ENCODE results near the gene PRM1. TPM values are rescaled to one million over a fixed set of nuclear protein-coding genes. Genes with fewer than 3 reads are reported as not detected.

PRM1 gene
- total RNA-seq, 1 donor: not detected

- no peak for DNase-seq (ENCODE audit: low read depth)
- no peak overlapping the region for H3K4me3 ChIP-seq (ENCODE audit: low read depth, low read length)
- no peak for TF ChIP-seq CTCF (IDR thresholded peaks at IDR 0.05; ENCODE audit: insufficient read depth, low read depth, low read length)
Observed at GRCh38 chr16:11270602-11271162, 10.4 kb downstream of the PRM1 start.

- no peak for DNase-seq (ENCODE audit: low read depth)
- no peak within 1 kb of the TSS for H3K4me3 ChIP-seq (ENCODE audit: low read depth, low read length)
- no peak for TF ChIP-seq CTCF (IDR thresholded peaks at IDR 0.05; ENCODE audit: insufficient read depth, low read depth, low read length)
Observed at GRCh38 chr16:11268921-11269375, 12.2 kb downstream of the PRM1 start, which contains the start of gene TNP2. TSS of gene TNP2 (minus strand) at chr16:11269325. CDS start at chr16:11269262, 63 bp downstream.

GRCh38 chr16:11265124-11265523, 16.0 kb downstream of the PRM1 start:
- TF ChIP-seq CTCF (IDR thresholded peaks at IDR 0.05; ENCODE audit: insufficient read depth, low read depth, low read length): no peak

GRCh38 chr16:11264155-11264832, 16.8 kb downstream of the PRM1 start:
- TF ChIP-seq CTCF (IDR thresholded peaks at IDR 0.05; ENCODE audit: insufficient read depth, low read depth, low read length): no peak
- no peak for DNase-seq (ENCODE audit: low read depth)
- H3K4me3 ChIP-seq (ENCODE audit: low read depth, low read length): no peak overlapping the region

More at GRCh38 chr16:11265124-11265523, 16.0 kb downstream of the PRM1 start:
- no peak overlapping the region for H3K4me3 ChIP-seq (ENCODE audit: low read depth, low read length)
- DNase-seq (ENCODE audit: low read depth): no peak

- no peak for TF ChIP-seq CTCF (IDR thresholded peaks at IDR 0.05; ENCODE audit: insufficient read depth, low read depth, low read length)
- DNase-seq (ENCODE audit: low read depth): no peak
- no peak overlapping the region for H3K4me3 ChIP-seq (ENCODE audit: low read depth, low read length)
Observed at GRCh38 chr16:11263737-11264136, 17.4 kb downstream of the PRM1 start.

- no peak for TF ChIP-seq CTCF (IDR thresholded peaks at IDR 0.05; ENCODE audit: insufficient read depth, low read depth, low read length)
- no peak for DNase-seq (ENCODE audit: low read depth)
- no peak overlapping the region for H3K4me3 ChIP-seq (ENCODE audit: low read depth, low read length)
Observed at GRCh38 chr16:11262915-11263314, 18.2 kb downstream of the PRM1 start.

Data from fibroblast of villous mesenchyme (primary cell).